ENCODE measurements around the gene DCAF11. TPM values are rescaled to one million over a fixed set of nuclear protein-coding genes. Genes with fewer than 3 reads are reported as not detected.
A peak's percentile ranks its signal among the peaks of the same experiment; 100 is the strongest.

Gene DCAF11
- total RNA-seq, 1 experiment from 2014 or later = 93.5 TPM

GRCh38 chr14:24092110-24092504, 22.5 kb upstream of the DCAF11 start:
- Histone ChIP-seq H3K27ac (ENCODE audit: low read length) (no peak overlapping the region), H4K20me1 (ENCODE audit: insufficient read depth, low read depth, low read length) (no peaks in the 10 kb centered on the region), H3K36me3 (ENCODE audit: insufficient read depth, low read length) (no peaks in the 10 kb centered on the region), H3K4me3 (ENCODE audit: low read length) (no peak overlapping the region), H3K79me2 (ENCODE audit: low read length) (peaks cover 18% of the 10 kb centered on the region), H3K9ac (ENCODE audit: low read length) (no peak overlapping the region), H3K9me3 (ENCODE audit: low read length) (no peaks in the 10 kb centered on the region), H3K9me2 (replicated peaks; ENCODE audit: insufficient read depth, low read length) (no peaks in the 10 kb centered on the region), H3K4me2 (ENCODE audit: low read depth, low read length, poor library complexity, severe bottlenecking) (no peak overlapping the region), H2AFZ (ENCODE audit: low read length) (no peak overlapping the region), H3K27me3 (ENCODE audit: low read length) (no peaks in the 10 kb centered on the region), H3K4me1 (ENCODE audit: low read length) (peaks cover 29% of the 10 kb centered on the region)
- DNase-seq = no peak

- no peak overlapping the region for H3K4me2 ChIP-seq (ENCODE audit: low read depth, low read length, poor library complexity, severe bottlenecking)
- peak overlapping the region; percentile 97; the same call in 1 of the 2 replicates for H3K9ac ChIP-seq (ENCODE audit: low read length)
- H3K36me3 ChIP-seq (ENCODE audit: insufficient read depth, low read length) = no peaks in the 10 kb centered on the region
- no peak for DNase-seq
- no peaks in the 10 kb centered on the region for H3K9me3 ChIP-seq (ENCODE audit: low read length)
- no peaks in the 10 kb centered on the region for H4K20me1 ChIP-seq (ENCODE audit: insufficient read depth, low read depth, low read length)
- H3K27me3 ChIP-seq (ENCODE audit: low read length) = no peaks in the 10 kb centered on the region
- no peak overlapping the region for H2AFZ ChIP-seq (ENCODE audit: low read length)
- H3K9me2 ChIP-seq (replicated peaks; ENCODE audit: insufficient read depth, low read length) = no peaks in the 10 kb centered on the region
- H3K4me3 ChIP-seq (ENCODE audit: low read length) = no peak overlapping the region
- H3K4me1 ChIP-seq (ENCODE audit: low read length) = peaks cover 29% of the 10 kb centered on the region
- H3K79me2 ChIP-seq (ENCODE audit: low read length) = peaks cover 18% of the 10 kb centered on the region
- peak overlapping the region; percentile 60; the same call in 1 of the 2 replicates for H3K27ac ChIP-seq (ENCODE audit: low read length)
These were observed 21.9 kb upstream of the DCAF11 start for GRCh38 chr14:24092505-24093206.

GRCh38 chr14:24093207-24093900, 21.2 kb upstream of the DCAF11 start:
- Histone ChIP-seq H3K36me3 (ENCODE audit: insufficient read depth, low read length) (0 out of 2 replicates have a peak, but pooled peaks cover 3% of the 10 kb centered on the region), H3K4me1 (ENCODE audit: low read length) (peaks cover 29% of the 10 kb centered on the region), H3K79me2 (ENCODE audit: low read length) (peaks cover 18% of the 10 kb centered on the region), H3K9ac (ENCODE audit: low read length) (peak overlapping the region; percentile 97), H3K27me3 (ENCODE audit: low read length) (no peaks in the 10 kb centered on the region), H3K9me3 (ENCODE audit: low read length) (no peaks in the 10 kb centered on the region), H3K4me3 (ENCODE audit: low read length) (peak overlapping the region; percentile 95; the same call in 1 of the 2 replicates), H3K27ac (ENCODE audit: low read length) (peak overlapping the region; percentile 60; the same call in 1 of the 2 replicates), H4K20me1 (ENCODE audit: insufficient read depth, low read depth, low read length) (no peaks in the 10 kb centered on the region), H3K4me2 (ENCODE audit: low read depth, low read length, poor library complexity, severe bottlenecking) (peak overlapping the region; percentile 95), H2AFZ (ENCODE audit: low read length) (no peak overlapping the region), H3K9me2 (replicated peaks; ENCODE audit: insufficient read depth, low read length) (no peaks in the 10 kb centered on the region)
- no peak for DNase-seq

- Histone ChIP-seq H3K36me3 (ENCODE audit: insufficient read depth, low read length) (0 out of 2 replicates have a peak, but pooled peaks cover 4% of the 10 kb centered on the region), H4K20me1 (ENCODE audit: insufficient read depth, low read depth, low read length) (no peaks in the 10 kb centered on the region), H3K27ac (ENCODE audit: low read length) (peak within 1 kb of the TSS; percentile 91), H3K9me3 (ENCODE audit: low read length) (no peaks in the 10 kb centered on the region), H3K27me3 (ENCODE audit: low read length) (no peaks in the 10 kb centered on the region), H2AFZ (ENCODE audit: low read length) (no peak within 1 kb of the TSS), H3K9me2 (replicated peaks; ENCODE audit: insufficient read depth, low read length) (no peaks in the 10 kb centered on the region), H3K4me2 (ENCODE audit: low read depth, low read length, poor library complexity, severe bottlenecking) (peak within 1 kb of the TSS; percentile 95), H3K4me1 (ENCODE audit: low read length) (peaks cover 29% of the 10 kb centered on the region), H3K79me2 (ENCODE audit: low read length) (peaks cover 18% of the 10 kb centered on the region), H3K4me3 (ENCODE audit: low read length) (peak within 1 kb of the TSS; percentile 95), H3K9ac (ENCODE audit: low read length) (peak within 1 kb of the TSS; percentile 97)
- DNase-seq = peak; percentile 96
These were observed 20.4 kb upstream of the DCAF11 start, which contains the start of gene PCK2 for GRCh38 chr14:24093901-24094840. PCK2 (plus strand) TSS chr14:24094311; CDS start chr14:24094406, 95 bp downstream.

DNA sequence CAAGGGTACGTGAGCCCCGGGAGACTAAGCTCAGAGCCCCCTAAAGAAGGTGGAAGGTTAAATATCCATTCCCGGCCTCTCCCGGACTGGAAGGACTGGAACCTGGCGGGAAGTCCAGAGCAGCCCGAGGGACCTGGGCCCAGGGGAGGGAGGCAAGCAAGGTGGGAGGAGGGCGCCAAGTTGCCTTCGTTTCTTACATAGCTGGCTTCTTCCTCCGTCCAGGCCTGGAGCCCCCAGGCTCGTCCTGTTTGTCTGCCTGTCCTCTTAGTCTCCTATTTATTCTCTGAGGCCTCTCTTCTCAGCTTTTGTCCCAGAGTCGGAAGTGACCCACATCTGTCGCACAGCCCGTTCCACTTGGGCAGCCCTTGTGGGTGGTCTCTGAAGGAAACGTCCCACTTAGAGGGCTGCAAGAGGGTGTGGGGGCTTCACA, 19.7 kb upstream of the DCAF11 start:
- H3K4me3 ChIP-seq (ENCODE audit: low read length) = peak overlapping the region; percentile 95
- no peaks in the 10 kb centered on the region for H3K9me2 ChIP-seq (replicated peaks; ENCODE audit: insufficient read depth, low read length)
- 0 out of 2 replicates have a peak, but pooled peaks cover 10% of the 10 kb centered on the region for H3K36me3 ChIP-seq (ENCODE audit: insufficient read depth, low read length)
- H3K9ac ChIP-seq (ENCODE audit: low read length) = peak overlapping the region; percentile 97
- peaks cover 29% of the 10 kb centered on the region for H3K4me1 ChIP-seq (ENCODE audit: low read length)
- H3K79me2 ChIP-seq (ENCODE audit: low read length) = peaks cover 18% of the 10 kb centered on the region
- DNase-seq = peak; percentile 72
- H3K9me3 ChIP-seq (ENCODE audit: low read length) = no peaks in the 10 kb centered on the region
- H4K20me1 ChIP-seq (ENCODE audit: insufficient read depth, low read depth, low read length) = no peaks in the 10 kb centered on the region
- no peak overlapping the region for H2AFZ ChIP-seq (ENCODE audit: low read length)
- H3K27me3 ChIP-seq (ENCODE audit: low read length) = no peaks in the 10 kb centered on the region
- H3K27ac ChIP-seq (ENCODE audit: low read length) = peak overlapping the region; percentile 91
- peak overlapping the region; percentile 95 for H3K4me2 ChIP-seq (ENCODE audit: low read depth, low read length, poor library complexity, severe bottlenecking)

- H4K20me1 ChIP-seq (ENCODE audit: insufficient read depth, low read depth, low read length) = no peaks in the 10 kb centered on the region
- peak; percentile 92 for DNase-seq
- no peaks in the 10 kb centered on the region for H3K9me3 ChIP-seq (ENCODE audit: low read length)
- no peak overlapping the region for H2AFZ ChIP-seq (ENCODE audit: low read length)
- peak overlapping the region; percentile 95 for H3K4me3 ChIP-seq (ENCODE audit: low read length)
- peaks cover 16% of the 10 kb centered on the region for H3K36me3 ChIP-seq (ENCODE audit: insufficient read depth, low read length)
- peak overlapping the region; percentile 97 for H3K9ac ChIP-seq (ENCODE audit: low read length)
- no peaks in the 10 kb centered on the region for H3K27me3 ChIP-seq (ENCODE audit: low read length)
- peak overlapping the region; percentile 95 for H3K4me2 ChIP-seq (ENCODE audit: low read depth, low read length, poor library complexity, severe bottlenecking)
- peak overlapping the region; percentile 91 for H3K27ac ChIP-seq (ENCODE audit: low read length)
- peaks cover 18% of the 10 kb centered on the region for H3K79me2 ChIP-seq (ENCODE audit: low read length)
- H3K4me1 ChIP-seq (ENCODE audit: low read length) = peaks cover 26% of the 10 kb centered on the region
- H3K9me2 ChIP-seq (replicated peaks; ENCODE audit: insufficient read depth, low read length) = no peaks in the 10 kb centered on the region
These were observed 19.1 kb upstream of the DCAF11 start for GRCh38 chr14:24095271-24096068.

DNA sequence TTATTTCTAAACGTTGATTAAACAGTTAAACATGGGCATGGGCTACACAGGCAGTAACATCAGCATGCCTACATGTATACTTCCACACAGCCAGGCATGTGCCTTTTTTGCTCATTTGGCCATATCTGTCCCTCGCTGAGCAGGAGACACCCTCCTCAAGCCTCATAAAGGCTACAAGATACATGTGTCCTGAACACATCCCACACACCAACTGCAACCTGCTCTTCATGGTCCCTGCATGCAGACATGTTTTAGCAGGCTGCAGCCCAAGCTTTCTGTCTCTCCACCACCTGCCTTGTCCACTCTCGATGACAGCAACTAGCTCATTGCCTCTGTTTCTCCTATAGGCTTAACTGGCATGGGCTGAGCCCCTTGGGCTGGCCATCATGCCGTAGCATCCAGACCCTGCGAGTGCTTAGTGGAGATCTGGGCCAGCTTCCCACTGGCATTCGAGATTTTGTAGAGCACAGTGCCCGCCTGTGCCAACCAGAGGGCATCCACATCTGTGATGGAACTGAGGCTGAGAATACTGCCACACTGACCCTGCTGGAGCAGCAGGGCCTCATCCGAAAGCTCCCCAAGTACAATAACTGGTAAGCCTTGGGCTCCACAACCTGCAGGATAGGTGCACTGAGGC, 17.9 kb upstream of the DCAF11 start:
- Histone ChIP-seq H2AFZ (ENCODE audit: low read length) (no peak overlapping the region), H3K9ac (ENCODE audit: low read length) (no peak overlapping the region), H3K4me1 (ENCODE audit: low read length) (peaks cover 22% of the 10 kb centered on the region), H3K4me3 (ENCODE audit: low read length) (no peak overlapping the region), H3K9me3 (ENCODE audit: low read length) (no peaks in the 10 kb centered on the region), H3K79me2 (ENCODE audit: low read length) (peaks cover 18% of the 10 kb centered on the region), H4K20me1 (ENCODE audit: insufficient read depth, low read depth, low read length) (no peaks in the 10 kb centered on the region), H3K9me2 (replicated peaks; ENCODE audit: insufficient read depth, low read length) (no peaks in the 10 kb centered on the region), H3K27me3 (ENCODE audit: low read length) (no peaks in the 10 kb centered on the region), H3K4me2 (ENCODE audit: low read depth, low read length, poor library complexity, severe bottlenecking) (no peak overlapping the region), H3K27ac (ENCODE audit: low read length) (no peak overlapping the region), H3K36me3 (ENCODE audit: insufficient read depth, low read length) (peaks cover 25% of the 10 kb centered on the region)
- no peak for DNase-seq
